T-cell (primary cell): ENCODE results near the gene SOD2. TPM values are rescaled to one million over a fixed set of nuclear protein-coding genes. Genes with fewer than 3 reads are reported as not detected.
"Not testable (repeated sequence)": the region's sequence is repeated elsewhere in the genome, so short reads cannot be mapped to it uniquely, and the experiment has no call there.

ENCODE experiments used
- ATAC-seq, 4 experiments: fragments of 200-7000 bp in 3 of 4; fragments of 150-1000 bp in 1 of 4; cut with Tn5 transposase; replicated peaks in 1 of 4; 1 replicate in 3 of 4; 2 replicates in 1 of 4; pipeline ENCODE4 v1.10.0; 2021; ENCODE audit warnings: moderate library complexity in 3 of 4, mild to moderate bottlenecking in 2 of 4, moderate number of reproducible peaks in 1 of 4
- CTCF ChIA-PET, 2 donors: fragments of 300-600 bp; sonication (Branson Sonifier 250); formaldehyde crosslinking; loops; one replicate each; lab custom pipeline; 2022; ENCODE audit warnings: antibody characterized with exemption in 2 of 2; lab: Charles Lee
- POLR2A ChIA-PET, 2 donors: fragments of 300-600 bp; sonication (Branson Sonifier 250); formaldehyde crosslinking; loops; one replicate each; lab custom pipeline; 2022; ENCODE audit warnings: antibody characterized with exemption in 2 of 2; lab: Charles Lee
- DNase-seq, 35 experiments: peaks; one replicate each; pipeline versions ENCODE4 v3.0.0 to v3.0.0-alpha.2; 2013 to 2023
- H3K27ac ChIP-seq: one replicate; pipeline ENCODE4 v1.5.1; 2013; ENCODE audit warnings: low read length
- H3K27me3 ChIP-seq, 2 experiments: replicated peaks in 1 of 2; 1 replicate in 1 of 2; 2 replicates in 1 of 2; pipeline versions ENCODE4 v1.6.1 to v1.7.0; 2013; ENCODE audit warnings: low read length in 1 of 2, mixed read lengths in 1 of 2; ENCODE audit not compliant: control insufficient read depth in 2 of 2, insufficient read depth in 2 of 2; ENCODE audit errors: extremely low read depth in 1 of 2
- H3K36me3 ChIP-seq, 2 donors: 1 replicate in 1 of 2; 2 replicates in 1 of 2; pipeline versions ENCODE4 v1.6.1 to v1.7.0; 2013; ENCODE audit warnings: low read length in 1 of 2; ENCODE audit not compliant: control insufficient read depth in 2 of 2, insufficient read depth in 1 of 2; ENCODE audit errors: extremely low read depth in 1 of 2
- H3K4me1 ChIP-seq, 2 experiments: 1 replicate in 1 of 2; 2 replicates in 1 of 2; pipeline versions ENCODE4 v1.6.1 to v1.7.0; 2013; ENCODE audit warnings: low read length in 2 of 2, mixed read lengths in 1 of 2; ENCODE audit not compliant: insufficient read depth in 2 of 2, control insufficient read depth in 1 of 2; ENCODE audit errors: extremely low read depth in 1 of 2
- H3K4me3 ChIP-seq, 2 donors: 1 replicate in 1 of 2; 2 replicates in 1 of 2; pipeline versions ENCODE4 v1.5.1 to v1.7.0; 2013; ENCODE audit warnings: mild to moderate bottlenecking in 2 of 2, low read length in 1 of 2, moderate library complexity in 1 of 2; ENCODE audit not compliant: control insufficient read depth in 1 of 2; ENCODE audit errors: extremely low read depth in 1 of 2
- H3K9me3 ChIP-seq: 2 replicates; pipeline ENCODE4 v1.7.0; 2013
- H3K27ac Mint-ChIP-seq, 2 donors: one replicate each; pipeline ENCODE4 v1.8.0; 2020 to 2021; ENCODE audit warnings: mild to moderate bottlenecking in 2 of 2, mixed read lengths in 2 of 2
- H3K27me3 Mint-ChIP-seq, 2 donors: one replicate each; pipeline ENCODE4 v1.8.0; 2021 to 2022; ENCODE audit warnings: mixed read lengths in 2 of 2
- H3K36me3 Mint-ChIP-seq: one replicate; pipeline ENCODE4 v1.8.0; 2021; ENCODE audit warnings: mixed read lengths
- H3K4me1 Mint-ChIP-seq, 3 donors: one replicate each; pipeline ENCODE4 v1.8.0; 2020 to 2022; ENCODE audit warnings: mixed read lengths in 3 of 3, mild to moderate bottlenecking in 1 of 3
- H3K4me3 Mint-ChIP-seq, 3 donors: one replicate each; pipeline ENCODE4 v1.8.0; 2020 to 2022; ENCODE audit warnings: mild to moderate bottlenecking in 3 of 3, mixed read lengths in 3 of 3, moderate library complexity in 3 of 3
- H3K9me3 Mint-ChIP-seq, 3 donors: one replicate each; pipeline ENCODE4 v1.8.0; 2020 to 2022; ENCODE audit warnings: mixed read lengths in 3 of 3
- WGBS: methylation state at CpG from one replicate; pipeline ENCODE4 v1.1.5; 2013; ENCODE audit warnings: missing lambda C conversion rate; ENCODE audit not compliant: insufficient coverage; 5-methylcytosine and 5-hydroxymethylcytosine counted together
- total RNA-seq, 35 experiments: library from RNA in 6 of 35; stranded (reverse) in 6 of 35; fragments of 120-200 nt in 1 of 35; gene quantifications; one replicate each; pipeline versions ENCODE4 v1.2.1 to v1.2.4 and lab custom pipeline; 2013 to 2026

SOD2 gene
- total RNA-seq, 5 donors from 2014 or later (not counting 1 experiment from before 2014, with no cell fraction given), result 81.2 to 143 (median 112) TPM

DNA sequence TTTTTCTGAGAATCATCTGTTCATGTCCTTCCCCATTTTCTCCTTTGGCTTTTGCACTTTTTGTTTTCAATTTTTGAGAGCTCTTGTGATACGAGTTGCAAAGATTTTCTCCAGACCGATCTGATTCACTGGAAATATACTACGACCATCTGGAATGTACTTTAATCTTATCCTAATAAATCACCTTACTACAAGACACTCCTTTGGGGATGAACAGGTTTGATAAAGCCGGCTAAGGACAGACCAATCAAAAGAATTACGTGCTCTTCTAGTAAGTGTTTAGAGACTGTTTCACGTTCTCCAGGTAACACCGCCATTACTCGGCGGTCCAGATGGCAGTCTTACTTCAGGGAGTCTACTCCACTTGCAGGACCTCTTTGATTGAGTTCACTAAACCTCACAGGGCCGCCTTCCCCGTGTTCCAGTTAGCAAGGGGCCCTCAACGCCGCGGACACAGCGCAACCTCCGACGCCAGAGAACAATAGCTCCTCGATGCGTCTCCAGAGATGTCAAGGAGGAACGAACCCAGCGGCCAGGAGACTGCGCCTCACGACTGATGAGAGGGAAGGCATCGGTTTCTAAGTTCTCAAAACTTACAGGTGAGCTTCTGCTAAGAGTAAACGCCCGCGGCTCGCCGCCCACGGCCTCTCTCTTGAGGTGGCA is 33.3 kb upstream of the SOD2 start:
- H3K4me1 ChIP-seq, result peaks cover 19 to 28% of the 10 kb centered on the region in 2 experiments
- under 1% methylated on average over 26 of the region's 30 CpGs for WGBS
- no peaks in the 10 kb centered on the region for H3K36me3 ChIP-seq
- no peaks in the 10 kb centered on the region for H3K27me3 ChIP-seq
- peaks cover 3% of the 10 kb centered on the region for H3K9me3 ChIP-seq
- Mint-ChIP-seq H3K27me3 (no peaks in the 10 kb centered on the region), H3K36me3 (peaks cover 17% of the 10 kb centered on the region), H3K9me3 (peaks cover 0 to 9% (median 6%) of the 10 kb centered on the region in 3 donors), H3K27ac (peak overlapping the region; percentile 99), H3K4me1 (peaks cover 61 to 69% (median 62%) of the 10 kb centered on the region in 3 donors), H3K4me3 (peak overlapping the region; percentile 95 to 96 (median 96))
- DNase-seq (no peak), ATAC-seq (peak in 3 of 4 experiments; percentile 8 to 11 (median 10))
- H3K27ac ChIP-seq, result peak overlapping the region; percentile 95
- CTCF ChIA-PET, result interaction anchor here (0.6 to 1.7 kb wide), 9 partner anchors 8 to 736 kb away, joined by 3 to 11 read pairs (median 4); partner anchors contain the start of gene MRPL18 (in 1 of the 2)
- POLR2A ChIA-PET, result interaction anchor here (0.6 to 2.1 kb wide), 17 partner anchors 12 to 875 kb away, joined by 3 to 14 read pairs (median 6); partner anchors contain the start of genes MRPL18 (in 2 of the 2), TCP1 (in 2 of the 2), ACAT2 (in 1 of the 2) and SOD2 (in 1 of the 2)
- peak overlapping the region; percentile 42 to 93 for H3K4me3 ChIP-seq

DNA sequence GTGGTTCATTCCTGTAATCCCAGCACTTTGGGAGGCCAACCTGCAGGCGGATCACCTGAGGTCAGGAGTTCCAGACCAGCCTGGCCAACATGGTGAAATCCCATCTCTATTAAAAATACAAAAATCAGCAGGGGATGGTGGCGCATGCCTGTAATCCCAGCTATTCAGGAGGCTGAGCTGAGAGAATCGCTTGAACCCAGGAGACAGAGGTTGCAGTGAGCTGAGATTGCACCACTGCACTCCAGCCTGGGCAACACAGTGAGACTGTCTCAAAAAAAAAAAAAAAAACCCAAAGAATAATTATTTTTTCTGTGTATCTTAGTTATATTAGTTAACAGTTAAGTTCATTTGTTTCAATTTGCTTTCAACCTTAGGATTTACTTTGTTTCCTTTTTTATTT is 32.2 kb upstream of the SOD2 start:
- H3K27me3 ChIP-seq, H3K27ac Mint-ChIP-seq, H3K9me3 ChIP-seq, H3K9me3 Mint-ChIP-seq, H3K4me3 ChIP-seq, H3K4me3 Mint-ChIP-seq, H3K27me3 Mint-ChIP-seq, DNase-seq, H3K36me3 ChIP-seq, ATAC-seq: not testable (repeated sequence)
- H3K27ac ChIP-seq, result peak overlapping the region; percentile 95
- Mint-ChIP-seq H3K36me3 (peaks cover 17% of the 10 kb centered on the region), H3K4me1 (peaks cover 50 to 57% (median 51%) of the 10 kb centered on the region in 3 donors)
- POLR2A ChIA-PET, result interaction anchor here (0.8 to 1.2 kb wide), 2 partner anchors 32 to 65 kb away, joined by 4 to 24 read pairs; no protein-coding TSS in a partner anchor
- CTCF ChIA-PET, result interaction anchor here in 1 of 2 donors (0.6 to 0.8 kb wide), 2 partner anchors 68 to 128 kb away, joined by 3 read pairs; no protein-coding TSS in a partner anchor
- 100% methylated on average over 1 of the region's 3 CpGs for WGBS
- H3K4me1 ChIP-seq, result peaks cover 14 to 25% of the 10 kb centered on the region in 2 experiments

DNA sequence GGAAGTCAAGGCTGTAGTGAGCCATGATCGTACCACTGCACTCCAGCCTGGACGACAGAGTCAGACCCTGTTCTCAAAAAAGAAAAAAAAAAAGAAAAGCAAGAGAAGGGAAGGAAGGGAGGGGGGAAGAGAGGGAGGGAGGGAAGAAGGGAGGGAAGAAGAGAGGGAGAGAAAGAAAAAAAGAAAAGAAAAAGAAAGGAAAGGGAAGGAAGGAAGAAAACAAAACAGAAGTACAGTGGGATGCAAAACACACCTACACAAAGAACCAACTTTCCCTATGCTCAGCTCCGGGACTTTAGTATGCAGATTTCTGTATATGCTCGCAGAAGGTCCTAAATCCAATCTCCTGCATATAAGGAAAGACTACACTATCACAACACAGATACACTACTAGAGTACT is 31.7 kb upstream of the SOD2 start:
- Histone ChIP-seq H3K4me1 (peaks cover 13 to 21% of the 10 kb centered on the region in 2 experiments), H3K9me3 (peaks cover 3% of the 10 kb centered on the region), H3K4me3 (no peak overlapping the region), H3K36me3 (no peaks in the 10 kb centered on the region), H3K27me3 (no peaks in the 10 kb centered on the region), H3K27ac (no peak overlapping the region)
- Mint-ChIP-seq H3K4me3 (peak overlapping the region in 1 of 3 donors; percentile 27), H3K4me1 (peaks cover 45 to 54% (median 48%) of the 10 kb centered on the region in 3 donors), H3K36me3 (peaks cover 17% of the 10 kb centered on the region), H3K9me3 (peaks cover 0 to 9% (median 6%) of the 10 kb centered on the region in 3 donors), H3K27me3 (no peaks in the 10 kb centered on the region), H3K27ac (peak overlapping the region in 1 of 2 donors; percentile 34)
- CTCF ChIA-PET, result interaction anchor here (0.6 to 2.5 kb wide), 6 partner anchors 7 to 298 kb away, joined by 3 to 11 read pairs (median 4); no protein-coding TSS in a partner anchor
- WGBS, result 100% methylated on average over 2 of the region's 4 CpGs
- no peak for ATAC-seq
- POLR2A ChIA-PET, result interaction anchor here (0.8 to 1.2 kb wide), 2 partner anchors 31 to 66 kb away, joined by 4 to 24 read pairs; no protein-coding TSS in a partner anchor
- DNase-seq, result no peak

DNA sequence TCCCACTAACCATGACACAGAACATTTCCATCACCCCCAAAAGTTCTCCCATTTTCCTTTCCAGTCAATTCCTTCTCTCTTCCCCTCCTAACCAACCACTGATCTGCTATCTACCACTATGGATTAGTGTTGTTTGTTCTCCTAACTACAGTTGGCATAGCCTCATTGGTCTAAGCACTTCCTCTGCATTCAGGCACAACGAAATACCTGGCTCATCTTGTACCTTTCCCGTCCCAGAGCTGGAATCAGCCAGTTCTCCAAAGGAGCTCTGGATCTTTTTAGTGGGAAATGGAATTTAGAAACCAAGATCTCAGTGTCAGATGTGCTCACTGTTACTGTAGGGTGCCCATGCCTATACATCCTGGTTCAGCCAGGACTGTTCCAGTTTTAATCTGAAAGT is 30.2 kb upstream of the SOD2 start:
- no peaks in the 10 kb centered on the region for H3K27me3 ChIP-seq
- WGBS, result 100% methylated on average over 2 of the region's 2 CpGs
- H3K4me3 Mint-ChIP-seq, result no peak overlapping the region
- H3K4me1 Mint-ChIP-seq, result peaks cover 30 to 39% (median 32%) of the 10 kb centered on the region in 3 donors
- peaks cover 3% of the 10 kb centered on the region for H3K9me3 ChIP-seq
- no peaks in the 10 kb centered on the region for H3K27me3 Mint-ChIP-seq
- peaks cover 13% of the 10 kb centered on the region for H3K36me3 Mint-ChIP-seq
- DNase-seq, result no peak
- POLR2A ChIA-PET, result interaction anchor here (0.6 to 1.5 kb wide), 5 partner anchors 8 to 1516 kb away, joined by 3 to 6 read pairs (median 3); no protein-coding TSS in a partner anchor
- no peak overlapping the region for H3K27ac Mint-ChIP-seq
- CTCF ChIA-PET, result interaction anchor here in 1 of 2 donors (0.6 to 2.5 kb wide), 3 partner anchors 9 to 35 kb away, joined by 3 to 11 read pairs (median 3); no protein-coding TSS in a partner anchor
- H3K4me3 ChIP-seq, result no peak overlapping the region
- ATAC-seq, result no peak
- peaks cover 10 to 11% of the 10 kb centered on the region in 2 experiments for H3K4me1 ChIP-seq
- no peaks in the 10 kb centered on the region for H3K36me3 ChIP-seq
- H3K9me3 Mint-ChIP-seq, result peaks cover 0 to 9% (median 6%) of the 10 kb centered on the region in 3 donors
- H3K27ac ChIP-seq, result no peak overlapping the region

DNA sequence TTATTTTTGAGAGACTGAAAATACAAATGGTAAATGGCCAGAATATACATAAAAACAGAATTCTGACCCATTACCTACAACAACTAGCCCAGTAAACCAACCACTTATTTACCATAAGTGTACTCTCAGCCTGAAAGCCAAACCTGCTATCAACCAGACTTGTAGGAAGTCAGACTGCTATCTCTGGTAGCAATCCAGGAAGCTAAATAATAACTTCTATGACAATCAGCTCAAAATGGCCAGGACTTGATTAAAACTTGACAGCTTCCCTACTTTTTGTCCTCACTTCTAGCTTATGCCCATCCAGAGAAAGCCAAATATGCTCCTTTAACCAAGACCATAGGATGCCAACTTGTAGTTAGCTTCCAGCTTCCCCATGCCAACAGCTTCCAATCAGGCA is 29.6 kb upstream of the SOD2 start:
- no peak for ATAC-seq
- peak overlapping the region in 1 of 2 donors; percentile 11 for H3K27ac Mint-ChIP-seq
- ChIA-PET CTCF (interaction anchor here (0.6 to 2.5 kb wide), 4 partner anchors 10 to 130 kb away, joined by 3 to 11 read pairs (median 4); no protein-coding TSS in a partner anchor), POLR2A (interaction anchor here (0.6 to 1.5 kb wide), 4 partner anchors 8 to 1517 kb away, joined by 3 to 6 read pairs (median 3); no protein-coding TSS in a partner anchor)
- no peak overlapping the region for H3K4me3 Mint-ChIP-seq
- no peaks in the 10 kb centered on the region for H3K27me3 ChIP-seq
- no peak for DNase-seq
- peaks cover 3% of the 10 kb centered on the region for H3K9me3 ChIP-seq
- no peaks in the 10 kb centered on the region for H3K36me3 ChIP-seq
- H3K36me3 Mint-ChIP-seq, result peaks cover 13% of the 10 kb centered on the region
- peaks cover 30 to 36% (median 32%) of the 10 kb centered on the region in 3 donors for H3K4me1 Mint-ChIP-seq
- peaks cover 0 to 9% (median 6%) of the 10 kb centered on the region in 3 donors for H3K9me3 Mint-ChIP-seq
- no peak overlapping the region for H3K4me3 ChIP-seq
- H3K4me1 ChIP-seq, result peaks cover 10 to 11% of the 10 kb centered on the region in 2 experiments
- no peaks in the 10 kb centered on the region for H3K27me3 Mint-ChIP-seq
- H3K27ac ChIP-seq, result no peak overlapping the region

DNA sequence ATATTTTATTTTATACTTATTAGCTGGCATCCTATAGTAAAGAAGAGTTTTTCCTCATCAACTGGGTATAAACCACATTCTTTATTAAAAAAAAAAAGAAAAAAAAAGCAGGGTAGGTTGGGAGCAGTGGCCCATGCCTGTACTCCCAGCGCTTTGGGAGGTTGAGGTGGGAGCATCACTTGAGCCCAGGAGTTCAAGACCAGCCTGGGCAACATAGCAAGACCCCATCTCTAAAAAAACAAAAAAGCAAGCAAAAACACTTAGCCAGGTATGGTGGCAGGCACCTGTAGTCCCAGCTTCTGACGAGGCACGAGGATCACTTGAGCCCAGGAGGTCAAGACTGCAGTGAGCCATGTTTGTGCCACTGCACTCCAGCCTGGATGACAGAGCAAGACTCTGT is 28.9 kb upstream of the SOD2 start:
- H3K36me3 Mint-ChIP-seq, result peaks cover 13% of the 10 kb centered on the region
- H3K4me3 Mint-ChIP-seq, H3K9me3 Mint-ChIP-seq, H3K27ac Mint-ChIP-seq, DNase-seq, H3K9me3 ChIP-seq, ATAC-seq, H3K4me3 ChIP-seq, H3K27me3 Mint-ChIP-seq, H3K27me3 ChIP-seq, H3K36me3 ChIP-seq, H3K27ac ChIP-seq: not testable (repeated sequence)
- H3K4me1 Mint-ChIP-seq, result peaks cover 30 to 36% (median 32%) of the 10 kb centered on the region in 3 donors
- 100% methylated on average over 2 of the region's 3 CpGs for WGBS
- POLR2A ChIA-PET, result interaction anchor here in 1 of 2 donors (0.5 kb wide), 1 partner anchor 10 kb away, joined by 3 read pairs; no protein-coding TSS in a partner anchor
- H3K4me1 ChIP-seq, result peaks cover 10 to 11% of the 10 kb centered on the region in 2 experiments
- CTCF ChIA-PET, result interaction anchor here (0.6 to 1.2 kb wide), 5 partner anchors 25 to 131 kb away, joined by 3 to 5 read pairs (median 3); no protein-coding TSS in a partner anchor
